ENCODE measurements around the gene CABP5.
"Not testable (repeated sequence)": the region's sequence is repeated elsewhere in the genome, so short reads cannot be mapped to it uniquely, and the experiment has no call there.

The CABP5 gene

DNA sequence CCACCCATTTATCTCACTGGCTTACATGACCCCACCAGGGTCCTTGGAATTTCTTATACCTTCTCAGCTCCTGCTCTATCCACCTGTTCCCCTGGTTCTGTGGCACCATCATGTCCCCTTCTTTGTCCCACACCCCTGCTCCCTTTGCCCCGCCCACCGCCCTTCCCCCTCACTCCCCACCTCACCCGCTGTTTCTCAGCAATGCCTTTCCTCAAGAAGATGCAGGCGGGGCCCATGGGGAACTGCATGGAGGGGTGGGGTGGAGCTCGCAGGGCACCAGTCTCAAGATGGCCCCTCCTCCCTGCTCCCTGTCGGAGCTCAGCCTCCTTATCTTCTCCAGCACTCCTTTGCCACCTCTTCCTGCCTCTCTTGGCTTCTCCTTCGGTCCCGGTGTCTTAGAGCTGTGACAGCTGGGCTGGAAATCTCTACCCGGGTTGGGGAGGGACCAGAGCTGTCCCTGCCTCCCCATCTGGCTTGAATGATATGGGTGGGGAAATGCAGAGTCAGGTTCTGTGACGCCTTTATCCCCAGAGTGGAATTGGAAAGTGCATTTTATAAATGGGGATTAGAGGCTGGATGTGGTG, at the start of gene CABP5:
TSS of gene CABP5 (minus strand) at position 405 of the 584 bp plus-strand sequence. CDS start at position 248, 157 bp downstream.
- DNase-seq: peak; percentile 22

DNA sequence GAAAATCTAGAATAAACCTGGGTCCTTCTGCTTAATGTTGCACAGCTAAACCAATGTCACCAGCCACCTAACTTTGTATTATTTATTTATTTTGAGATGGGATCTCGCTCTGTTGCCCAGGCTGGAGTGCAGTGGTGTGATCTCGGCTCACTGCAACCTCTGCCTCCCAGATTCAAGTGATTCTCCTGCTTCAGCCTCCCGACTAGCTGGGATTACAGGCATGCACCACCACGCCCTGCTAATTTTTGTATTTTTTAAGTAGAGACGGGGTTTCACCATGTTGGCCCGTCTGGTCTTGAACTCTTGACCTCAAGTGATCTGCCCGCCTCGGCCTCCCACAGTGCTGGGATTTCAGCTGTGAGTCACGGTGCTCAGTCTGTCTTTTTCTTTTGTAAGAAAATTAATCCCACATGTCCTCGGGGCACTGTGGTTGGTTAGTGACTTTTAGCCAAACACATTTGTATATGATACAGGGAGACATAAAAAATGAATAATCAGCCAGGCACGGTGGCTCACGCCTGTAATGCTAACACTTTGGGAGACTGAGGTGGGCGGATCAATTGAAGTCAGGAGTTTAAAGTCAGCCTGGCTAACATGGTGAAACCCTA, 47.3 kb upstream of the CABP5 start:
- not testable (repeated sequence) for DNase-seq

GRCh38 chr19:48090281-48090802, 46.5 kb upstream of the CABP5 start:
- DNase-seq: no peak

- not testable (repeated sequence) for DNase-seq
Observed at GRCh38 chr19:48088991-48089390, 45.1 kb upstream of the CABP5 start.

- no peak for DNase-seq
Observed at GRCh38 chr19:48085904-48086864, 42.3 kb upstream of the CABP5 start.

- no peak for DNase-seq
Observed at GRCh38 chr19:48085076-48085475, 41.2 kb upstream of the CABP5 start.

GRCh38 chr19:48081106-48081505, 37.2 kb upstream of the CABP5 start:
- no peak for DNase-seq

DNA sequence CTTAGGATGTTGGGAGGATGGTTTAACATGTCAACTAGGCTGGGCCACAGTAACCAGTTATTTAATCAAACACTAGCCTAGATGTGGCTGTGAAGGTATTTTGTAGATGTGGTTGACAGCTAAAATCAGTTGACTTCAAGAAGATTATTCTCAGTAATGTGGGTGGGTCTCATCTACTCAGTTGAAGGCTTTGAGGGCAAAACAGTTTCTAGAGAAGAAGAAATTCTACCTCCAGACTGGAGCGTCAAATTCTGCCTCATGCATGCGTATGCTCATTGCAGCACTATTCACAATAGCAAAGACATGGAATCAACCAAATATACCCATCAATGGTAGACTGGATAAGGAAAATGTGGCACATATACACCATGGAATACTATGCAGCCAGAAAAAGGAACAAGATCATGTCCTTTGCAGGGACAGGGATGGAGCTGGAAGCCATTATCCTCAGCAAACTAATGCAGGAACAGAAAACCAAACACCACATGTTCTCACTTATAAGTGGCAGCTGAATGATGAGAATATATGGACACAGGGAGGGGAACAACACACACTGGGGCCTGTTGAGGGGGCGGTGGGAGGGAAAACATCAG, 26.4 kb upstream of the CABP5 start:
- DNase-seq: not testable (repeated sequence)

- no peak for DNase-seq
Observed at GRCh38 chr19:48069435-48069834, 25.6 kb upstream of the CABP5 start.

- no peak for DNase-seq
Observed at GRCh38 chr19:48064509-48064908, 20.6 kb upstream of the CABP5 start.

DNA sequence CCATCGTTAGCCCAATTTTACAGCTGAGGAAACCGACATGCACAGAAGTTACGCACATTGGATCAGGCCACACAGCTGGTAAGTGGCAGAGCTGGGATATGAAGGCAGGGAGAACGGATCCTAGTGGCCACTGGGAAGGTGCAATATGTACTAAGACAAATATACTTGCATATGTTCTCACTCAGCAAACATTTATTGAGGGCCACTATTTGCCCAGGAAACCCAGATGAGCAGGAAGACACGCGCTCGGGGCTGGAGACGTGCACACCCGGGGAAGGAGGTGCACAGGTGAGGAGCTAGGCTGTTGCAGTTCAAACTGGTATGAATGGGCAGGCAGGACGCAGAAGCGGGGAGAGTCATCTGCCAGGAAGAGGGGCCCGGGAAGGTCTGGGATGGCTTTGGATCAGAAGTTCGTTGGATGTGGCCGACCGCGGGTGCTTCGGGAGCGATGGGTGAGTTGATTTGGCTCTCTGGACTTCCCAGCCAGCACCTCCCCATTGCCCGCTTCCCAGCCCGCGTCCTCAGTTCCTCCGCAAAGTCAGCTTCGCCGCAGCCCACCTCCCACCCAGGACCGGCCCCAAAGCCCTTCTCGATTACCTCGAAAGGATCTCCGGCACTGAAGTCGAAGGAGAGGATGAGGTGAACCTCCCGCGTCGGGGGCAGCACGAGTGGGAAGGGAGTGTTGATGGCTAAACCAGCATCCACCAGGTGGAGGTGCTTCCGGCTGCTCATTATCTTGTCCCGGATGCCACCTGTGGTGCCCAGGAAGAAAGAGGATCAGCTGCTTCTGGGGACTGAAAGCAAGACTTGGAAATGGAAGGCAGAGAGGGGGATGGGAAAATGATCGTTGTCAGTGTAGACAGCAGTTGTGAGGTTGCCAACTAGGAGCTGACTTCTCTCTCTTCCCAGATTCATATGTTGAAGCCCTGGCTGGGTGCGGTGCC, 17.8 kb upstream of the CABP5 start:
- no peak for DNase-seq

GRCh38 chr19:48060381-48060780, 16.5 kb upstream of the CABP5 start:
- no peak for DNase-seq

GRCh38 chr19:48059331-48059730, 15.5 kb upstream of the CABP5 start:
- DNase-seq: no peak

DNA sequence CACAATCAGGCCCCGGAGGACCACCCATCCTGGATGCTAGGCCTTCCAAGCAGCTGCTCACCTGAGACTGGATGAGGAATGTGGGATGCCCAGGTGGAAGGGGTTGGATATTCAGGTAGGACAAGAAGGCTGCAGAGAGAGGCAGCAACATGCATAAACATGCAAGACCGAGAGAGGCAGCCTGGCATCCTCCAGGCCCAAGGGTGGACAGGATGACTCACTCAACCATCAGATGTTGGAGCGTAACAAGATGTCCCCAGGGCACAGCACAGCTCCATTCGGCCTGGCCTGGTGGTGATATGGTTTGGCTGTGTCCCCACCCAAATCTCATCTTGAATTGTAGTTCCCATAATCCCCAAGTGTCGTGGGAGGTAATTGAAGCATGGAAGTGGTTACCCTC, 10.0 kb upstream of the CABP5 start:
- no peak for DNase-seq

GRCh38 chr19:48053076-48053475, 9.2 kb upstream of the CABP5 start:
- no peak for DNase-seq

GRCh38 chr19:48051335-48052033, 7.6 kb upstream of the CABP5 start:
- DNase-seq: peak; percentile 73

DNA sequence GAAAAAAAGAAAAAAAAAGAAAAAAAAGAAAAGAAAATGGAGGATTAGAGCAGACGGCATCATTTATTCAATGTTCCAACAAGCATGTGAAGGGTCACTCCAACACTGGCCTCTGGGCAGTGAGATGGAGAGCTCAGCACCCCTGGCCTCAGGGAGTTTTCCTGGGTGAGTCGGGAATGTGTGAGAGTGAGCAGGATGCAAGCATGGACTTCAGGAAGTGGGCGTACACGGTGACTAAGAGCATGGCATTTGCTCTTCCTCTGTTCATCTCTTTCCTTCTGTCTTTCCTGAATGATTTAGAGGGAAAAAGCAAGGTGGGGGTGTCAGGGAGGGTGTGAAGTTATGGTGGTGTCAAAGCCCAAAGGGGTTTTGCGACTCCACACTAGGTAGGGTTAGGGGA, 682 bp upstream of the CABP5 start:
- DNase-seq: no peak

DNA sequence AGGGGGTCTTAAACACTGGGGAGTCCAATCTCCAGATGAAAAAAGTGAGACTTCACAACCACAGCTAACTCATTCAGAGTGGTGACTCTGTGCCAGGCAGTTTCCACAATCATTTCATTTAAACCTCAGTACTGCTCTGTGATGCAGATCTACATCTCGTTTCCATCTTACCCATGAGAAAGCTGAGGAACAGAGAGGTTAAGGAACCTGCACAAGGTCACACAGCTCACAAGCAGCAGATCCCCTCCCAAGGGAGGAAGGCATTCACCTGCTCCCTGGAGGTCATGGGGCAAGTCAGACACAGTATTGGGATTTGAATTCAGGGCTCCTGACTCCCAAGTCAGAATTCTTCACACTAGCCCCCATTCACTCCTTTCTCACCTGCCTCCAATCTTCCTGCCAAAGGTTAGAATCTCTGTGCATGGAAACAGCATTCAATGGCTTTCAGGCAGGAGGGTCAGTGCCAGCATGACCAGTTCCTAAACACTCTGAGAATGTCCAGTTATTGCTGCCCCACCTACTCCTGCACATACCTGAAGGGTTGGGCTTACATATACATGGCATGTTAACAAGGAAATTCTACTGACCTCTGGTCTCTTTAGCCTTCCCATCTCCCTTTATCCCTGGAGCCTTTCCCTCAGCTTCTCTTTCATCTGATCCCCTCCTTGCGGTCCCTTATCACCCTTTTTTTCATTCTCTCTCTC, 1.9 kb downstream of the CABP5 start:
- DNase-seq: no peak

DNA sequence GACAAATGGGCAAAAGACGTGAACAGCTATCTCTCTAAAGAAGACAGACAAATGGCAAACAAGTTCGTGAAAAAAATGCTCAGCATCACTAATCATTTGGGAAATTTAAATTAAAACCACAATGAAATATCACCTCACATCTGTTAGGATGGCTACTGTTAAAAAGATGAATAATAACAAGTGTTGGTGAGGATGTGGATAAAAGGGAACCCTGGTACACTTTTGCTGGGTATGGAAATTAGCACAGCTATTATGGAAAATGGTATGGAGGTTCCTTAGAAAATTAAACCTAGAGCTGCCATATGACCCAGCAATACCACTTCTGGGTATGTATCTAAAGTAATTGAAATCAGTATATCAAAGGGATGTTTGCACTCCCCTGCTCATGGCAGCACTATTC, 7.1 kb downstream of the CABP5 start:
- no peak for DNase-seq

DNA sequence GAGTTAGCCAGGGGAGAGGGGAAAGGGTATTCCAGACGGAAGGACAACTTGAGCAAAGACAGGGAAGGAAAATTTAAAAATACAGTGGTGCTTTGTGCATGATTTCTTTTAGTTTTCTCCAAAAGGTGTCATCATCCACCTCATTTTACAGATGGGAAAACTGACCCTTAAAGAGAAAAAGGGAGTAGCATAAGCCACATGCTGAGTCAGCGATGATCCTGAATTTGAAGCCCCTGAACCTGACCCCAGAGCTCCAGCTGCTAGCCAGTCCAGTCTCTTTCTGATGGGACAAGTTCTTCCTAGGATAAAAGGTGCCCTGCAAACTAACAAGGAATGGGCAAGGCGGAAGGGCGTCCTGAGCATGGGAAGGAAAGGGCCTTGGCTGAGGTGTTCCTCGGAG, 10.3 kb downstream of the CABP5 start:
- no peak for DNase-seq

DNA sequence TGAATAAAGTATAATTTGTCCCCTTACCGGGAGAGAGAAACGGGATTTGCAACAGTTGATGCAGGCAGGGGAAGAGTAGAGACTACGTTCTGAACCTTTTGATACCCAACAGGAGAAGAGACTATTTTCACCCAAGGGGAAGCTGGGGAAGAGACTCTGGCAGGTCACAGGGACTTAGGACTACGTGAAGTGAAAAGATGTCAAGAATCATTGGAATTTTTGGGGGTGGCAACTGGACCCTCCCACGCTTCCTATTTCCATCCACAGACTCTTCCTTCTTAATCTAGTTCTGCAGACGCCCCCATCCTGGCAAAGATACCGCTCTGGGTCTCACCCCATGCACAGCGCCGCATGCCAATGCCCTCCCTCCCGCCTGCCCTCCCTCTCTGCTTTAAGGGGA, 13.8 kb downstream of the CABP5 start:
- no peak for DNase-seq
